ENCODE data around the gene ZFY. TPM values are rescaled to one million over a fixed set of nuclear protein-coding genes. Genes with fewer than 3 reads are reported as not detected.

Gene ZFY
- total and polyA plus RNA-seq, 2 of the 8 experiments (the other 6 are each of a cell fraction or from before 2014, with no cell fraction given) = 1.5 to 8.9 TPM

- TF ChIP-seq RFX5 (IDR thresholded peaks at IDR 0.05; ENCODE audit: borderline replicate concordance, low read depth, low read length) = no peak
- no peak for TF ChIP-seq YY1 (IDR thresholded peaks at IDR 0.05; ENCODE audit: low read depth, low read length)
These were observed 2.0 kb downstream of the ZFY start (continued) for GRCh38 chrY:2937149-2937548.

Measured in H1 (cell line).